Raji (cell line): ENCODE measurements around the gene PTPRT.

Source experiments
- POLR2A ChIP-seq: IDR thresholded peaks from 2 replicates; pipeline ENCODE4 v1.6.1; 2011; ENCODE audit warnings: low read depth, low read length, control low read depth; ENCODE audit not compliant: insufficient read depth

Gene PTPRT

GRCh38 chr20:42697962-42698361 is 491.7 kb downstream of the PTPRT start:
- no peak for TF ChIP-seq POLR2A

- TF ChIP-seq POLR2A, result no peak
Observed at GRCh38 chr20:42690842-42691437, 498.8 kb downstream of the PTPRT start.

- TF ChIP-seq POLR2A, result no peak
Observed at GRCh38 chr20:42688576-42688975, 501.1 kb downstream of the PTPRT start.

- TF ChIP-seq POLR2A, result no peak
Observed at GRCh38 chr20:42686057-42686456, 503.6 kb downstream of the PTPRT start.

GRCh38 chr20:42678895-42679294 is 510.8 kb downstream of the PTPRT start:
- no peak for TF ChIP-seq POLR2A

GRCh38 chr20:42656130-42656529 is 533.6 kb downstream of the PTPRT start:
- TF ChIP-seq POLR2A, result no peak

GRCh38 chr20:42652266-42652665 is 537.4 kb downstream of the PTPRT start:
- no peak for TF ChIP-seq POLR2A

- no peak for TF ChIP-seq POLR2A
Observed at GRCh38 chr20:42650191-42650746, 539.4 kb downstream of the PTPRT start.

GRCh38 chr20:42649748-42650147 is 540.0 kb downstream of the PTPRT start:
- TF ChIP-seq POLR2A, result no peak

- no peak for TF ChIP-seq POLR2A
Observed at GRCh38 chr20:42646250-42646649, 543.5 kb downstream of the PTPRT start.

GRCh38 chr20:42641886-42642285 is 547.8 kb downstream of the PTPRT start:
- no peak for TF ChIP-seq POLR2A

GRCh38 chr20:42639140-42639539 is 550.6 kb downstream of the PTPRT start:
- no peak for TF ChIP-seq POLR2A

GRCh38 chr20:42635699-42636411 is 553.9 kb downstream of the PTPRT start:
- TF ChIP-seq POLR2A, result no peak

GRCh38 chr20:42634156-42634555 is 555.5 kb downstream of the PTPRT start:
- TF ChIP-seq POLR2A, result no peak

- no peak for TF ChIP-seq POLR2A
Observed at GRCh38 chr20:42628683-42629082, 561.0 kb downstream of the PTPRT start.

- TF ChIP-seq POLR2A, result no peak
Observed at GRCh38 chr20:42613076-42613475, 576.6 kb downstream of the PTPRT start.

GRCh38 chr20:42611889-42612837 is 577.5 kb downstream of the PTPRT start:
- no peak for TF ChIP-seq POLR2A
